MM.1S (cell line): ENCODE measurements around the gene CACNA2D1.

Source experiments
- DNase-seq: peaks from one replicate; pipeline ENCODE4 v3.0.0-alpha.2; 2015
- H2AFZ ChIP-seq: fragments of 300-600 bp; sonication (generic); 2 replicates; pipeline ENCODE4 v1.6.0; 2016; ENCODE audit warnings: antibody characterized with exemption, low read length
- H3F3A ChIP-seq: fragments of 300-600 bp; sonication (generic); 2 replicates; pipeline ENCODE4 v1.6.1; 2016; ENCODE audit warnings: mild to moderate bottlenecking, antibody characterized with exemption, low read length, moderate library complexity, mixed read lengths; ENCODE audit not compliant: insufficient read depth
- H3K27ac ChIP-seq: fragments of 300-600 bp; sonication (generic); 2 replicates; pipeline ENCODE4 v1.5.1; 2016; ENCODE audit warnings: mild to moderate bottlenecking, low read length
- H3K27me3 ChIP-seq: fragments of 300-600 bp; sonication (generic); replicated peaks from 2 replicates; pipeline ENCODE4 v1.6.0; 2016; ENCODE audit warnings: low read length; ENCODE audit not compliant: insufficient read depth
- H3K36me3 ChIP-seq: fragments of 300-600 bp; sonication (generic); replicated peaks from 2 replicates; pipeline ENCODE4 v1.6.1; 2016; ENCODE audit warnings: mild to moderate bottlenecking, low read length, mixed read lengths; ENCODE audit not compliant: insufficient read depth
- H3K4me1 ChIP-seq: fragments of 300-600 bp; sonication (generic); 2 replicates; pipeline ENCODE4 v1.6.1; 2016; ENCODE audit warnings: low read length, mixed read lengths
- H3K4me2 ChIP-seq: fragments of 300-600 bp; sonication (generic); 2 replicates; pipeline ENCODE4 v1.6.0; 2016; ENCODE audit warnings: low read depth, low read length
- H3K4me3 ChIP-seq: fragments of 300-600 bp; sonication (generic); 2 replicates; pipeline ENCODE4 v1.5.1; 2016; ENCODE audit warnings: low read length, mixed read lengths
- H3K79me2 ChIP-seq: fragments of 300-600 bp; sonication (generic); 2 replicates; pipeline ENCODE4 v1.6.1; 2016; ENCODE audit warnings: mixed run types, low read length, mixed read lengths
- H3K9ac ChIP-seq: fragments of 300-600 bp; sonication (generic); 2 replicates; pipeline ENCODE4 v1.6.1; 2016; ENCODE audit warnings: low read length, mixed read lengths
- H3K9me2 ChIP-seq: fragments of 300-600 bp; sonication (generic); replicated peaks from 2 replicates; pipeline ENCODE4 v1.6.1; 2016; ENCODE audit warnings: mild to moderate bottlenecking, low read length, mixed read lengths; ENCODE audit not compliant: insufficient read depth
- H3K9me3 ChIP-seq: fragments of 300-600 bp; sonication (generic); replicated peaks from 2 replicates; pipeline ENCODE4 v1.6.1; 2016; ENCODE audit warnings: mild to moderate bottlenecking, low read length, mixed read lengths; ENCODE audit not compliant: insufficient read depth
- H4K20me1 ChIP-seq: fragments of 300-600 bp; sonication (generic); 2 replicates; pipeline ENCODE4 v1.6.1; 2016; ENCODE audit warnings: mild to moderate bottlenecking, low read length, moderate library complexity, mixed read lengths; ENCODE audit not compliant: insufficient read depth
- EZH2 ChIP-seq: fragments of 300-600 bp; sonication (generic); optimal IDR thresholded peaks from 2 replicates; pipeline ENCODE3; 2017; ENCODE audit warnings: low read depth, mild to moderate bottlenecking, antibody characterized with exemption, low read length, mixed read lengths
- EZH2phosphoT487 ChIP-seq: fragments of 300-600 bp; sonication (generic); IDR thresholded peaks from 2 replicates; pipeline ENCODE4 v1.6.1; 2018; ENCODE audit warnings: antibody characterized with exemption, low read length
- TF ChIP-seq, protein P1 (sequence below): fragments of 300-600 bp; sonication (generic); IDR thresholded peaks from 2 replicates; pipeline ENCODE4 v1.5.1; 2016; ENCODE audit warnings: antibody characterized with exemption, low read length, mixed read lengths

CACNA2D1 gene

GRCh38 chr7:82274681-82275080, 168.9 kb downstream of the CACNA2D1 start:
- Histone ChIP-seq H3K4me2 (no peak overlapping the region), H3K79me2 (no peaks in the 10 kb centered on the region), H3K27me3 (no peaks in the 10 kb centered on the region), H3K36me3 (no peaks in the 10 kb centered on the region), H3K9me3 (no peaks in the 10 kb centered on the region), H2AFZ (no peak overlapping the region), H3K27ac (no peak overlapping the region), H3K9me2 (no peaks in the 10 kb centered on the region), H3F3A (no peaks in the 10 kb centered on the region), H3K4me1 (no peaks in the 10 kb centered on the region), H4K20me1 (no peaks in the 10 kb centered on the region), H3K9ac (no peak overlapping the region), H3K4me3 (no peak overlapping the region)
- no peak for DNase-seq
- TF ChIP-seq, protein P1, sequence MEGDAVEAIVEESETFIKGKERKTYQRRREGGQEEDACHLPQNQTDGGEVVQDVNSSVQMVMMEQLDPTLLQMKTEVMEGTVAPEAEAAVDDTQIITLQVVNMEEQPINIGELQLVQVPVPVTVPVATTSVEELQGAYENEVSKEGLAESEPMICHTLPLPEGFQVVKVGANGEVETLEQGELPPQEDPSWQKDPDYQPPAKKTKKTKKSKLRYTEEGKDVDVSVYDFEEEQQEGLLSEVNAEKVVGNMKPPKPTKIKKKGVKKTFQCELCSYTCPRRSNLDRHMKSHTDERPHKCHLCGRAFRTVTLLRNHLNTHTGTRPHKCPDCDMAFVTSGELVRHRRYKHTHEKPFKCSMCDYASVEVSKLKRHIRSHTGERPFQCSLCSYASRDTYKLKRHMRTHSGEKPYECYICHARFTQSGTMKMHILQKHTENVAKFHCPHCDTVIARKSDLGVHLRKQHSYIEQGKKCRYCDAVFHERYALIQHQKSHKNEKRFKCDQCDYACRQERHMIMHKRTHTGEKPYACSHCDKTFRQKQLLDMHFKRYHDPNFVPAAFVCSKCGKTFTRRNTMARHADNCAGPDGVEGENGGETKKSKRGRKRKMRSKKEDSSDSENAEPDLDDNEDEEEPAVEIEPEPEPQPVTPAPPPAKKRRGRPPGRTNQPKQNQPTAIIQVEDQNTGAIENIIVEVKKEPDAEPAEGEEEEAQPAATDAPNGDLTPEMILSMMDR = no peak
- TF ChIP-seq EZH2 = no peak
- TF ChIP-seq EZH2phosphoT487 = no peak

DNA sequence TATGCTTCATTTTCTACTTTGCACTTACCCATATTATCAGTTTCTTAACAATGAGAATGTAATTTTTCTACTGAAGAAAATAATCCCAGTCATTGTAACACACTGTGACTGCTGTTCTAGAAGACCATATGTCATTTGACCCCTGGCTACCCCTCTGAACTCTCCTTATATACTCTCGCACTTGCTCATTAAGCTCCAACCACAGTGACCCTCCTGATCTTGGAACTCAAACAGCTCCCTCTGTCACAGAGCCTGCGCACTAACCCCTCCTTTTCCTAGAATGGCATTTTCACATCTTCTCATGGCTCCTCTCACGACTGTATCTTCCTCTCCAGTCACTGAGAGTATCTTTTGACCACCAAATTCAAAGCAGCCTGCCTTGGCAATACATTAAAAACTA, 169.7 kb downstream of the CACNA2D1 start:
- no peak overlapping the region for H3K9ac ChIP-seq
- no peaks in the 10 kb centered on the region for H3K9me3 ChIP-seq
- no peaks in the 10 kb centered on the region for H3K4me1 ChIP-seq
- TF ChIP-seq, protein P1 = no peak
- TF ChIP-seq EZH2phosphoT487 (no peak), EZH2 (no peak)
- H2AFZ ChIP-seq = no peak overlapping the region
- no peak overlapping the region for H3K4me3 ChIP-seq
- DNase-seq = no peak
- no peaks in the 10 kb centered on the region for H3K36me3 ChIP-seq
- H3F3A ChIP-seq = no peaks in the 10 kb centered on the region
- H3K27me3 ChIP-seq = no peaks in the 10 kb centered on the region
- H3K9me2 ChIP-seq = no peaks in the 10 kb centered on the region
- no peaks in the 10 kb centered on the region for H3K79me2 ChIP-seq
- no peak overlapping the region for H3K27ac ChIP-seq
- no peak overlapping the region for H3K4me2 ChIP-seq
- no peaks in the 10 kb centered on the region for H4K20me1 ChIP-seq

DNA sequence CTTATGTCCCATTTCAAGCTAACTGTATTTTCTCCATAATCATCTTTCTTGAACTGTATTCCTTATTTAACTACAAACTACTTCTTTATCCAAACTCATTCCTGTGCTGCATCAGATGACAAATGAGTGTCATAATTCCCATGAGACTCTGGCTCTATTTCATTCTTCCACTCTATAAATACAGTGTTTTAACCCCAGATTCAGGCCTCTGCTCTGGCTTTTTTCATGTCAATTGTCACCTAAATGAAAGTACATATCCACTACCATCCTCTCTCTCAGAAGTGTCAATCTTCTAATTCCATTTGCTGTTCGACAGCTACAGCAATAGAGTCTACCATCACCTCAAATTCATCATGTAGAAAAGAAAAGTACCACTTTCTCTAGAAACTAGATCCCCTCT, 172.7 kb downstream of the CACNA2D1 start:
- no peak overlapping the region for H2AFZ ChIP-seq
- H3K9ac ChIP-seq = no peak overlapping the region
- H3K27me3 ChIP-seq = no peaks in the 10 kb centered on the region
- H3K4me1 ChIP-seq = no peaks in the 10 kb centered on the region
- H3K9me3 ChIP-seq = no peaks in the 10 kb centered on the region
- no peak overlapping the region for H3K4me3 ChIP-seq
- no peaks in the 10 kb centered on the region for H3F3A ChIP-seq
- no peaks in the 10 kb centered on the region for H3K9me2 ChIP-seq
- no peaks in the 10 kb centered on the region for H3K79me2 ChIP-seq
- H3K27ac ChIP-seq = no peak overlapping the region
- H4K20me1 ChIP-seq = no peaks in the 10 kb centered on the region
- H3K36me3 ChIP-seq = no peaks in the 10 kb centered on the region
- no peak for TF ChIP-seq EZH2
- TF ChIP-seq, protein P1 = no peak
- TF ChIP-seq EZH2phosphoT487 = no peak
- no peak overlapping the region for H3K4me2 ChIP-seq
- DNase-seq = no peak

GRCh38 chr7:82268632-82269031, 174.9 kb downstream of the CACNA2D1 start:
- Histone ChIP-seq H2AFZ (no peak overlapping the region), H3K4me2 (no peak overlapping the region), H3K9me2 (no peaks in the 10 kb centered on the region), H3K9me3 (no peaks in the 10 kb centered on the region), H3K4me1 (no peaks in the 10 kb centered on the region), H3F3A (no peaks in the 10 kb centered on the region), H3K27ac (no peak overlapping the region), H3K79me2 (no peaks in the 10 kb centered on the region), H3K9ac (no peak overlapping the region), H3K36me3 (no peaks in the 10 kb centered on the region), H3K4me3 (no peak overlapping the region), H3K27me3 (no peaks in the 10 kb centered on the region), H4K20me1 (no peaks in the 10 kb centered on the region)
- no peak for DNase-seq
- TF ChIP-seq EZH2phosphoT487 (no peak), EZH2 (no peak)
- TF ChIP-seq, protein P1 = no peak
